MV-4-11 (cell line): ENCODE measurements around the gene ARID1B.

ENCODE experiments used
- DNase-seq: peaks from one replicate; lab custom pipeline; 2025; lab: John Stamatoyannopoulos, UW

Gene ARID1B

GRCh38 chr6:157157258-157157657, 380.1 kb downstream of the ARID1B start:
- no peak for DNase-seq

GRCh38 chr6:157158456-157158855, 381.3 kb downstream of the ARID1B start:
- no peak for DNase-seq

- DNase-seq, result no peak
Observed at GRCh38 chr6:157158897-157159296, 381.7 kb downstream of the ARID1B start.

GRCh38 chr6:157159348-157159747, 382.2 kb downstream of the ARID1B start:
- no peak for DNase-seq

GRCh38 chr6:157161912-157162311, 384.7 kb downstream of the ARID1B start:
- no peak for DNase-seq

GRCh38 chr6:157162766-157163433, 385.7 kb downstream of the ARID1B start:
- no peak for DNase-seq

GRCh38 chr6:157163434-157164159, 386.4 kb downstream of the ARID1B start:
- DNase-seq, result no peak

GRCh38 chr6:157164972-157165371, 387.8 kb downstream of the ARID1B start:
- DNase-seq, result no peak

- DNase-seq, result no peak
Observed at GRCh38 chr6:157166784-157167183, 389.6 kb downstream of the ARID1B start.

- DNase-seq, result no peak
Observed at GRCh38 chr6:157167837-157168236, 390.7 kb downstream of the ARID1B start.

- DNase-seq, result no peak
Observed at GRCh38 chr6:157168471-157168870, 391.3 kb downstream of the ARID1B start.

- no peak for DNase-seq
Observed at GRCh38 chr6:157169226-157169625, 392.0 kb downstream of the ARID1B start.

GRCh38 chr6:157169656-157170055, 392.5 kb downstream of the ARID1B start:
- DNase-seq, result no peak

GRCh38 chr6:157170535-157170934, 393.4 kb downstream of the ARID1B start:
- no peak for DNase-seq

- no peak for DNase-seq
Observed at GRCh38 chr6:157171801-157172200, 394.6 kb downstream of the ARID1B start.

- no peak for DNase-seq
Observed at GRCh38 chr6:157172231-157172701, 395.1 kb downstream of the ARID1B start.

GRCh38 chr6:157172830-157173536, 395.8 kb downstream of the ARID1B start:
- no peak for DNase-seq

- DNase-seq, result no peak
Observed at GRCh38 chr6:157173776-157174175, 396.6 kb downstream of the ARID1B start.

GRCh38 chr6:157174731-157175130, 397.6 kb downstream of the ARID1B start:
- DNase-seq, result no peak

- DNase-seq, result no peak
Observed at GRCh38 chr6:157177731-157178336, 400.7 kb downstream of the ARID1B start.

- DNase-seq, result no peak
Observed at GRCh38 chr6:157181649-157182048, 404.5 kb downstream of the ARID1B start.

- DNase-seq, result no peak
Observed at GRCh38 chr6:157182503-157183264, 405.5 kb downstream of the ARID1B start.
